GM23338 (cell line): ENCODE measurements around the gene COPS6. TPM values are rescaled to one million over a fixed set of nuclear protein-coding genes. Genes with fewer than 3 reads are reported as not detected.

ENCODE experiments used
- ATAC-seq: fragments of 200-7000 bp; cut with Tn5 transposase; 3 replicates; pipeline ENCODE4 v1.9.1; 2020
- DNase-seq: peaks from one replicate; pipeline ENCODE4 v3.0.0-alpha.2; 2015; ENCODE audit warnings: low spot score
- H2AFZ ChIP-seq: fragments of 200-600 bp; sonication (generic); 2 replicates; pipeline ENCODE4 v1.8.0; 2016; ENCODE audit warnings: antibody characterized with exemption, mild to moderate bottlenecking, moderate library complexity
- H3F3A ChIP-seq: fragments of 200-600 bp; sonication (generic); replicated peaks from 2 replicates; pipeline ENCODE4 v1.8.0; 2017; ENCODE audit warnings: antibody characterized with exemption, mixed run types, low read depth
- H3K27ac ChIP-seq: fragments of 200-600 bp; sonication (generic); 2 replicates; pipeline ENCODE4 v1.6.1; 2016; ENCODE audit warnings: low read depth
- H3K27me3 ChIP-seq: fragments of 200-600 bp; sonication (generic); 2 replicates; pipeline ENCODE4 v1.8.0; 2016; ENCODE audit warnings: mild to moderate bottlenecking, mixed run types, moderate library complexity; ENCODE audit not compliant: insufficient read depth
- H3K36me3 ChIP-seq: fragments of 200-600 bp; sonication (generic); 2 replicates; pipeline ENCODE4 v1.8.0; 2016; ENCODE audit warnings: mild to moderate bottlenecking; ENCODE audit not compliant: insufficient read depth
- H3K4me1 ChIP-seq: fragments of 200-600 bp; sonication (generic); 2 replicates; pipeline ENCODE4 v1.8.0; 2016; ENCODE audit warnings: mild to moderate bottlenecking, moderate library complexity; ENCODE audit not compliant: insufficient read depth
- H3K4me2 ChIP-seq: fragments of 200-600 bp; sonication (generic); 2 replicates; pipeline ENCODE4 v1.7.1; 2017; ENCODE audit warnings: mixed run types
- H3K4me3 ChIP-seq: fragments of 200-600 bp; sonication (generic); 2 replicates; pipeline ENCODE4 v1.6.1; 2016; ENCODE audit warnings: mixed run types
- H3K79me2 ChIP-seq: fragments of 200-600 bp; sonication (generic); replicated peaks from 2 replicates; pipeline ENCODE4 v1.8.0; 2017; ENCODE audit warnings: mild to moderate bottlenecking; ENCODE audit not compliant: insufficient read depth
- H3K9me2 ChIP-seq: fragments of 200-600 bp; sonication (generic); 2 replicates; pipeline ENCODE4 v1.8.0; 2017; ENCODE audit not compliant: insufficient read depth
- H4K20me1 ChIP-seq: fragments of 200-600 bp; sonication (generic); replicated peaks from 2 replicates; pipeline ENCODE4 v1.8.0; 2017; ENCODE audit warnings: mild to moderate bottlenecking; ENCODE audit not compliant: insufficient read depth
- H3K27ac Mint-ChIP-seq: 2 replicates; pipeline ENCODE4 v1.8.0; 2020; ENCODE audit warnings: inconsistent platforms, mild to moderate bottlenecking, moderate library complexity, mixed read lengths
- H3K27me3 Mint-ChIP-seq: 3 replicates; pipeline ENCODE4 v1.8.0; 2022; ENCODE audit warnings: low read depth, mild to moderate bottlenecking, moderate library complexity, mixed read lengths, inconsistent platforms; ENCODE audit not compliant: insufficient read depth, poor library complexity
- H3K36me3 Mint-ChIP-seq: 3 replicates; pipeline ENCODE4 v1.8.0; 2021; ENCODE audit warnings: low read depth, mild to moderate bottlenecking, inconsistent platforms, moderate library complexity, mixed read lengths
- H3K4me1 Mint-ChIP-seq: 3 replicates; pipeline ENCODE4 v1.8.0; 2020; ENCODE audit warnings: mild to moderate bottlenecking, inconsistent platforms, mixed read lengths
- H3K4me3 Mint-ChIP-seq: 3 replicates; pipeline ENCODE4 v1.8.0; 2021; ENCODE audit warnings: moderate library complexity, mild to moderate bottlenecking, inconsistent platforms, mixed read lengths
- H3K9me3 Mint-ChIP-seq: 3 replicates; pipeline ENCODE4 v1.8.0; 2020; ENCODE audit warnings: moderate library complexity, mild to moderate bottlenecking, inconsistent platforms, mixed read lengths
- POLR2AphosphoS5 ChIP-seq: IDR thresholded peaks from 2 replicates; pipeline ENCODE4 v1.6.1; 2016; ENCODE audit warnings: antibody characterized with exemption, low read depth
- ZNF114 ChIP-seq: fragments of 250-450 bp; sonication (Bioruptor Pico); IDR thresholded peaks from 2 replicates; pipeline ENCODE4 v1.5.0; 2020; ENCODE audit warnings: mild to moderate bottlenecking, moderate library complexity
- ZNF331 ChIP-seq: fragments of 250-450 bp; sonication (Bioruptor Pico); IDR thresholded peaks from 2 replicates; pipeline ENCODE4 v1.5.0; 2020; ENCODE audit warnings: low read depth, mild to moderate bottlenecking, moderate library complexity
- polyA plus RNA-seq: library from polyadenylated mRNA; unstranded; fragments of >200 nt; fragmentation: Nextera tagmentation; extraction: Ambion mirVana; gene quantifications from 2 replicates; pipeline ENCODE4 v1.2.1, GENCODE V29; 2016
- total RNA-seq: library from RNA; depleted of rRNA; stranded (reverse); fragments of >200 nt; shearing (Covaris generic); gene quantifications from 2 replicates; pipeline ENCODE4 v1.2.3, GENCODE V29; 2014
- TF ChIP-seq, protein P1 (sequence below), 2 experiments: fragments of 200-600 bp in 1 of 2; sonication (generic) in 1 of 2; conservative IDR thresholded peaks; 2 replicates each; pipeline versions ENCODE4 v1.5.1 to v1.6.1; 2016 to 2017; ENCODE audit warnings: antibody characterized with exemption in 2 of 2, low read depth in 2 of 2, mild to moderate bottlenecking in 2 of 2, moderate library complexity in 1 of 2
- TF ChIP-seq, protein P2 (sequence below): IDR thresholded peaks from one replicate; pipeline ENCODE4 v1.6.1; 2018; ENCODE audit warnings: antibody characterized with exemption; ENCODE audit not compliant: unreplicated experiment
- TF ChIP-seq, protein P3 (sequence below): IDR thresholded peaks from 2 replicates; pipeline ENCODE4 v1.6.1; 2016; ENCODE audit warnings: antibody characterized with exemption

Gene COPS6
- total and polyA plus RNA-seq, 2 experiments from 2014 or later = 89.8 to 198 TPM

DNA sequence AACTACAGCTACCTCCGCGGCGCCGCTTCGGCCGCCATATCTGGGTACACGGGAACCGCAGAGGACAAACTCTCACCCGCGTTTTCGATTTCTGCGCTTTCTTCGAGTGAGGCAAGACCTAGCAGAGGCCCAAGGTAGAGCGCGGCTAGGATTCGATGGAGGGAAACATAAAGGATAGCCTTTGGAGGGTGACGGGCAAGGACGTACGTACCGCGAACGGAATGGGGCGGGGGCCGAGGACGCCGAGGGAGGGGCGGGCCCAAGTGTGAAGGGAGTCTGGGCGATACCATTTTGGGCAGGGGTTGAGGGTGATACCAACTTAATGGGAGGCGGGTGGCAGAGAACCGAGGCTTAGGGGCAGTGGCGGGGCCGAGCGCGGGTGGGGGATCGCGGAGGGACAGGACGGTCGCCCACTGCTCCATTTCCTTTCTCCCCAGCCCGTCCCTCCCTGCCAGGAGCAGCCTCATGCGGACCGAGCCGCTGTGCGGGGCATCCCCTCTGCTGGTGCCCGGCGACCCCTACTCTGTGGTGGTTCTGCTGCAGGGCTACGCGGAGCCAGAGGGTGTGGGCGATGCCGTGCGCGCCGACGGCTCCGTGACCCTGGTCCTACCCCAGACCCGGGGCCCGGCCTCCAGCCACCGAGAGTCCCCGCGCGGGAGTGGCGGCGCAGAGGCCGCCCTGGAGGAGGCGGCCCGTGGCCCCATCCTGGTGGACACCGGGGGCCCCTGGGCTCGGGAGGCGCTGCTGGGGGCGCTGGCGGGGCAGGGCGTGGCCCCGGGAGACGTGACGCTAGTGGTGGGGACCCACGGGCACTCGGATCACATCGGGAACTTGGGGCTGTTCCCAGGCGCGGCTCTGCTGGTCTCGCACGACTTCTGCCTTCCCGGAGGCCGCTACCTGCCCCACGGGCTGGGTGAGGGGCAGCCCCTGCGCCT lies 38.4 kb downstream of the COPS6 start, which contains the start of gene MBLAC1:
Gene MBLAC1, plus strand, starts transcription at position 37 of the 935 bp plus-strand sequence. Its CDS starts 429 bp downstream, at position 466.
- DNase-seq = peak; percentile 97

More for the DNA sequence above, 38.4 kb downstream of the COPS6 start, which contains the start of gene MBLAC1:
- H3K27me3 Mint-ChIP-seq = peaks cover 23% of the 10 kb centered on the region
- Histone ChIP-seq H4K20me1 (no peaks in the 10 kb centered on the region), H3K36me3 (no peaks in the 10 kb centered on the region), H3K27me3 (peaks cover 21% of the 10 kb centered on the region), H3K79me2 (peaks cover 5% of the 10 kb centered on the region), H3K4me2 (peak within 1 kb of the TSS; percentile 96), H3K27ac (peak within 1 kb of the TSS; percentile 100), H2AFZ (peak within 1 kb of the TSS; percentile 94), H3K4me3 (peak within 1 kb of the TSS; percentile 99), H3K4me1 (no peaks in the 10 kb centered on the region; the same call in 1 of the 2 replicates), H3K9me2 (no peaks in the 10 kb centered on the region), H3F3A (peaks cover 23% of the 10 kb centered on the region)
- peaks cover 8% of the 10 kb centered on the region; the same call in 2 of the 3 replicates for H3K4me1 Mint-ChIP-seq
- H3K27ac Mint-ChIP-seq = peak within 1 kb of the TSS; percentile 99
- H3K36me3 Mint-ChIP-seq = peaks cover 9% of the 10 kb centered on the region; the same call in 1 of the 3 replicates
- TF ChIP-seq, protein P1, sequence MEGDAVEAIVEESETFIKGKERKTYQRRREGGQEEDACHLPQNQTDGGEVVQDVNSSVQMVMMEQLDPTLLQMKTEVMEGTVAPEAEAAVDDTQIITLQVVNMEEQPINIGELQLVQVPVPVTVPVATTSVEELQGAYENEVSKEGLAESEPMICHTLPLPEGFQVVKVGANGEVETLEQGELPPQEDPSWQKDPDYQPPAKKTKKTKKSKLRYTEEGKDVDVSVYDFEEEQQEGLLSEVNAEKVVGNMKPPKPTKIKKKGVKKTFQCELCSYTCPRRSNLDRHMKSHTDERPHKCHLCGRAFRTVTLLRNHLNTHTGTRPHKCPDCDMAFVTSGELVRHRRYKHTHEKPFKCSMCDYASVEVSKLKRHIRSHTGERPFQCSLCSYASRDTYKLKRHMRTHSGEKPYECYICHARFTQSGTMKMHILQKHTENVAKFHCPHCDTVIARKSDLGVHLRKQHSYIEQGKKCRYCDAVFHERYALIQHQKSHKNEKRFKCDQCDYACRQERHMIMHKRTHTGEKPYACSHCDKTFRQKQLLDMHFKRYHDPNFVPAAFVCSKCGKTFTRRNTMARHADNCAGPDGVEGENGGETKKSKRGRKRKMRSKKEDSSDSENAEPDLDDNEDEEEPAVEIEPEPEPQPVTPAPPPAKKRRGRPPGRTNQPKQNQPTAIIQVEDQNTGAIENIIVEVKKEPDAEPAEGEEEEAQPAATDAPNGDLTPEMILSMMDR (conservative IDR thresholded peaks at IDR 0.05; ENCODE audit: low read depth in 2 of 2) = no peak
- TF ChIP-seq, protein P2, sequence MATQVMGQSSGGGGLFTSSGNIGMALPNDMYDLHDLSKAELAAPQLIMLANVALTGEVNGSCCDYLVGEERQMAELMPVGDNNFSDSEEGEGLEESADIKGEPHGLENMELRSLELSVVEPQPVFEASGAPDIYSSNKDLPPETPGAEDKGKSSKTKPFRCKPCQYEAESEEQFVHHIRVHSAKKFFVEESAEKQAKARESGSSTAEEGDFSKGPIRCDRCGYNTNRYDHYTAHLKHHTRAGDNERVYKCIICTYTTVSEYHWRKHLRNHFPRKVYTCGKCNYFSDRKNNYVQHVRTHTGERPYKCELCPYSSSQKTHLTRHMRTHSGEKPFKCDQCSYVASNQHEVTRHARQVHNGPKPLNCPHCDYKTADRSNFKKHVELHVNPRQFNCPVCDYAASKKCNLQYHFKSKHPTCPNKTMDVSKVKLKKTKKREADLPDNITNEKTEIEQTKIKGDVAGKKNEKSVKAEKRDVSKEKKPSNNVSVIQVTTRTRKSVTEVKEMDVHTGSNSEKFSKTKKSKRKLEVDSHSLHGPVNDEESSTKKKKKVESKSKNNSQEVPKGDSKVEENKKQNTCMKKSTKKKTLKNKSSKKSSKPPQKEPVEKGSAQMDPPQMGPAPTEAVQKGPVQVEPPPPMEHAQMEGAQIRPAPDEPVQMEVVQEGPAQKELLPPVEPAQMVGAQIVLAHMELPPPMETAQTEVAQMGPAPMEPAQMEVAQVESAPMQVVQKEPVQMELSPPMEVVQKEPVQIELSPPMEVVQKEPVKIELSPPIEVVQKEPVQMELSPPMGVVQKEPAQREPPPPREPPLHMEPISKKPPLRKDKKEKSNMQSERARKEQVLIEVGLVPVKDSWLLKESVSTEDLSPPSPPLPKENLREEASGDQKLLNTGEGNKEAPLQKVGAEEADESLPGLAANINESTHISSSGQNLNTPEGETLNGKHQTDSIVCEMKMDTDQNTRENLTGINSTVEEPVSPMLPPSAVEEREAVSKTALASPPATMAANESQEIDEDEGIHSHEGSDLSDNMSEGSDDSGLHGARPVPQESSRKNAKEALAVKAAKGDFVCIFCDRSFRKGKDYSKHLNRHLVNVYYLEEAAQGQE = no peak
- TF ChIP-seq ZNF331 (CRISPR knock-in tag) (no peak), POLR2AphosphoS5 (peak; percentile 94), ZNF114 (CRISPR knock-in tag) (no peak)
- TF ChIP-seq, protein P3, sequence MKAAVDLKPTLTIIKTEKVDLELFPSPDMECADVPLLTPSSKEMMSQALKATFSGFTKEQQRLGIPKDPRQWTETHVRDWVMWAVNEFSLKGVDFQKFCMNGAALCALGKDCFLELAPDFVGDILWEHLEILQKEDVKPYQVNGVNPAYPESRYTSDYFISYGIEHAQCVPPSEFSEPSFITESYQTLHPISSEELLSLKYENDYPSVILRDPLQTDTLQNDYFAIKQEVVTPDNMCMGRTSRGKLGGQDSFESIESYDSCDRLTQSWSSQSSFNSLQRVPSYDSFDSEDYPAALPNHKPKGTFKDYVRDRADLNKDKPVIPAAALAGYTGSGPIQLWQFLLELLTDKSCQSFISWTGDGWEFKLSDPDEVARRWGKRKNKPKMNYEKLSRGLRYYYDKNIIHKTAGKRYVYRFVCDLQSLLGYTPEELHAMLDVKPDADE = no peak
- no peaks in the 10 kb centered on the region for H3K9me3 Mint-ChIP-seq
- H3K4me3 Mint-ChIP-seq = peak within 1 kb of the TSS; percentile 99
- peak; percentile 75 for ATAC-seq
